Thyroid gland (tissue), 4 donors: Measurements from ENCODE around the gene NKAPD1. TPM values are rescaled to one million over a fixed set of nuclear protein-coding genes. Genes with fewer than 3 reads are reported as not detected.
"Not testable (repeated sequence)": the region's sequence is repeated elsewhere in the genome, so short reads cannot be mapped to it uniquely, and the experiment has no call there.

Source experiments
- DNase-seq, 2 donors: peaks; one replicate each; pipeline ENCODE4 v3.0.0-alpha.2; 2019
- H3K27ac ChIP-seq, 3 donors: fragments of 200-600 bp; sonication (generic); 1 replicate in 2 of 3; 2 replicates in 1 of 3; pipeline ENCODE4 v1.5.1; 2016 to 2019; ENCODE audit warnings: mild to moderate bottlenecking in 1 of 3, moderate library complexity in 1 of 3
- H3K27me3 ChIP-seq: fragments of 200-600 bp; sonication (generic); one replicate; pipeline ENCODE4 v1.5.1; 2019
- H3K36me3 ChIP-seq, 2 donors: fragments of 200-600 bp; sonication (generic); one replicate each; pipeline ENCODE4 v1.5.1; 2016 to 2019
- H3K4me1 ChIP-seq, 2 donors: fragments of 200-600 bp; sonication (generic); one replicate each; pipeline ENCODE4 v1.5.1; 2017 to 2019
- H3K4me3 ChIP-seq, 3 donors: fragments of 200-600 bp; sonication (generic); replicated peaks in 1 of 3; 1 replicate in 2 of 3; 2 replicates in 1 of 3; pipeline ENCODE4 v1.5.1; 2016; ENCODE audit warnings: mild to moderate bottlenecking in 1 of 3
- H3K9me3 ChIP-seq: fragments of 200-600 bp; sonication (generic); one replicate; pipeline ENCODE4 v1.5.1; 2017
- POLR2A ChIP-seq, 2 donors: fragments of 450-650 bp; IDR thresholded peaks; one replicate each; pipeline ENCODE4 v1.6.1; 2017; ENCODE audit warnings: antibody characterized with exemption in 2 of 2, mild to moderate bottlenecking in 2 of 2, moderate library complexity in 1 of 2
- WGBS, 2 donors: methylation state at CpG; one replicate each; pipeline ENCODE4 v1.1.5; 2017; 5-methylcytosine and 5-hydroxymethylcytosine counted together
- intact Hi-C: fragments of 100-400 bp; cut with DNase I; formaldehyde crosslinking; loops from one replicate; pipeline ENCODE4 v1.15.1; 2023
- total RNA-seq, 4 donors: library from RNA; depleted of rRNA; stranded (reverse); fragments of >200 nt; gene quantifications; one replicate each; pipeline ENCODE4 v1.2.3, GENCODE V29; 2016
- TF ChIP-seq, protein P1 (sequence below), 6 experiments: fragments of 200-600 bp in 3 of 6; fragments of 450-650 bp in 3 of 6; sonication (generic) in 3 of 6; IDR thresholded peaks; one replicate each; pipeline ENCODE4 v1.5.1; 2016 to 2019; ENCODE audit warnings: antibody characterized with exemption in 6 of 6, mild to moderate bottlenecking in 2 of 6, inconsistent platforms in 1 of 6, moderate library complexity in 1 of 6

The NKAPD1 gene
- total RNA-seq, 4 donors from 2014 or later = 13.2 to 20.8 (median 18.8) TPM

DNA sequence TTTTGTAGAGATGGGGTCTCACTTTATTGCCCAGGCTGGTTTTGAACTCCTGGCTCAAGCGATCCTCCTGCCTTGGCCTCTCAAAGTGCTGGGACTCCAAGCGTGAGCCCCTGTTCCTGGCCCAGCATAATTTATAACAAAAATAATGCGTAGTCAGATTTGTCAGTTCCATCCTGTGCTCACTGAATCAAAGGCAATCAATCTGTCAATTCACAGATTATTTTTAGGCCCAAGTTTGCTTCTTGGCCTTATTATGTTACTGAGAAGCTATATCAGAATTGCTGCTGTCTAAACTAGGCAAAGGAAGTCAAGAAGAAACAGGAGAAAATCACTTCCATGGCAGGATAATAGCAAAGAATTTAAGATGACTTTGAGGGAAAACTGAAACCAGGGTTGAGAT is 40.2 kb upstream of the NKAPD1 start:
- TF ChIP-seq, protein P1, sequence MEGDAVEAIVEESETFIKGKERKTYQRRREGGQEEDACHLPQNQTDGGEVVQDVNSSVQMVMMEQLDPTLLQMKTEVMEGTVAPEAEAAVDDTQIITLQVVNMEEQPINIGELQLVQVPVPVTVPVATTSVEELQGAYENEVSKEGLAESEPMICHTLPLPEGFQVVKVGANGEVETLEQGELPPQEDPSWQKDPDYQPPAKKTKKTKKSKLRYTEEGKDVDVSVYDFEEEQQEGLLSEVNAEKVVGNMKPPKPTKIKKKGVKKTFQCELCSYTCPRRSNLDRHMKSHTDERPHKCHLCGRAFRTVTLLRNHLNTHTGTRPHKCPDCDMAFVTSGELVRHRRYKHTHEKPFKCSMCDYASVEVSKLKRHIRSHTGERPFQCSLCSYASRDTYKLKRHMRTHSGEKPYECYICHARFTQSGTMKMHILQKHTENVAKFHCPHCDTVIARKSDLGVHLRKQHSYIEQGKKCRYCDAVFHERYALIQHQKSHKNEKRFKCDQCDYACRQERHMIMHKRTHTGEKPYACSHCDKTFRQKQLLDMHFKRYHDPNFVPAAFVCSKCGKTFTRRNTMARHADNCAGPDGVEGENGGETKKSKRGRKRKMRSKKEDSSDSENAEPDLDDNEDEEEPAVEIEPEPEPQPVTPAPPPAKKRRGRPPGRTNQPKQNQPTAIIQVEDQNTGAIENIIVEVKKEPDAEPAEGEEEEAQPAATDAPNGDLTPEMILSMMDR (IDR thresholded peaks at IDR 0.05) = no peak
- TF ChIP-seq POLR2A (IDR thresholded peaks at IDR 0.05) = no peak
- H3K4me1 ChIP-seq = no peaks in the 10 kb centered on the region
- intact Hi-C loops = no loop called here
- no peak overlapping the region for H3K4me3 ChIP-seq
- H3K27me3 ChIP-seq = no peaks in the 10 kb centered on the region
- WGBS, 2 donors = 94 to 96% methylated on average over 3 of the region's 3 CpGs
- no peak for DNase-seq
- no peaks in the 10 kb centered on the region for H3K9me3 ChIP-seq
- H3K36me3 ChIP-seq = peaks cover 44 to 63% of the 10 kb centered on the region in 2 donors
- no peak overlapping the region for H3K27ac ChIP-seq

DNA sequence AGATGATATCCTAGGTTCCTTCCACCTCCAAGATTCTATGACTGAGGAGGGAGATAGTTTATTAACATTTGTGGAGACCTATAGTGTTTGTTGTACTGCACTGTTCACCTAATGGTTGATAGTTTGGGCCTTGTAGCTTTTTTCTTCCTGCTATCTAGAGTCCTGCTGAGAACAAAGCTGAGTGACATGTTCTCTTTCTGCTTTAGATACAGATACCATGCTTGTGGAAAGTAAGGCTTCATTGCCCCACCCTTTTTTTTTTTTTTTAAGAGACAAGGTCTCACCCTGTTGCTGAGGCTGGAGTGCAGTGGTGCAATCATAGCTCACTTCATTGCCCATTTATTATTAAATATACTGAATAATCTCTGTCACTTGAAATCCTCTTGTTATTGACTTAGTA is 36.6 kb upstream of the NKAPD1 start:
- intact Hi-C loops = no loop called here
- Histone ChIP-seq H3K4me3 (no peak overlapping the region), H3K27me3 (no peaks in the 10 kb centered on the region), H3K27ac (no peak overlapping the region), H3K9me3 (no peaks in the 10 kb centered on the region), H3K4me1 (no peaks in the 10 kb centered on the region), H3K36me3 (peaks cover 31 to 58% of the 10 kb centered on the region in 2 donors)
- no peak for DNase-seq
- no peak for TF ChIP-seq POLR2A (IDR thresholded peaks at IDR 0.05)
- TF ChIP-seq, protein P1 (IDR thresholded peaks at IDR 0.05) = no peak

DNA sequence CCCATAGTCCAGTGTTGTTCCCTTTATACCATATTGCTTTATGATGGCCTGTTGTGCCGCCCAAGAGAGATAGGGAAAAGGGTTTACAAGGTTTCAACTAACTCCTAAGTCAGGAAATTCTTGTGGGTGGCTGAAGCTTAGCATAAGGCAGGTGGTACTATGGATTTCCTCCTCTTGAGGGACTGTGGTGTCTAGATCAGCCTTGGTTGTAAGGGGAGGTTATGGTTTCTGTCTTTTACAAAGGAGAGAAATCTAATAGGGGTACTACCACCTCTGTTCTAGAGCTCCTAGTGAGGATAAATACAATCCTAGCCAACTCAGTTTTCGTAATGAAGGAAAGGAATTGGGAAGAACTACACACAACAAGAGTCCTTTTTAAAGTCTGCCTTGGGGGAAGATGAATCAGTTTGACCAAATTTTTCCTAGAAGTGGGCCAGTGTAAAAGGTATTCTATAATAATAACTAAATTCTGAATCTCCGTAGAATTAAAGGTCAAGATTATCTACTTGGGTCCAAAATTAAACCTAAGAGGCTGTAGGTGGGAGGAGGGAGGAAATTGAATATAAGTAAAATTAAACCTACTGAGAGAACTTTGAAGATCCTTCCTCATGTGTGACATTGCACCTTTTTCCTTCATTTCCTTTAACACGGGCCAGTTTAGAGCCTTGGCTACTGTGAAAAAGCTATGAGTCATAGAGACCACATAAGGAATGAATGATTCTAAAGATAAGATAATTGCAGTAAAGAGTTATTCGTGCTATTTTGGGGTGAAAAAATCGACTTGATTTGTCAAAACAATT is 31.7 kb upstream of the NKAPD1 start:
- H3K4me1 ChIP-seq = no peaks in the 10 kb centered on the region
- peaks cover 27 to 46% of the 10 kb centered on the region in 2 donors for H3K36me3 ChIP-seq
- TF ChIP-seq, protein P1 (IDR thresholded peaks at IDR 0.05) = no peak
- no peak for TF ChIP-seq POLR2A (IDR thresholded peaks at IDR 0.05)
- H3K27ac ChIP-seq = no peak overlapping the region
- DNase-seq = no peak
- H3K27me3 ChIP-seq = no peaks in the 10 kb centered on the region
- H3K4me3 ChIP-seq = no peak overlapping the region
- intact Hi-C loops = no loop called here
- WGBS, 2 donors = 74 to 88% methylated on average over 6 of the region's 6 CpGs
- H3K9me3 ChIP-seq = no peaks in the 10 kb centered on the region

DNA sequence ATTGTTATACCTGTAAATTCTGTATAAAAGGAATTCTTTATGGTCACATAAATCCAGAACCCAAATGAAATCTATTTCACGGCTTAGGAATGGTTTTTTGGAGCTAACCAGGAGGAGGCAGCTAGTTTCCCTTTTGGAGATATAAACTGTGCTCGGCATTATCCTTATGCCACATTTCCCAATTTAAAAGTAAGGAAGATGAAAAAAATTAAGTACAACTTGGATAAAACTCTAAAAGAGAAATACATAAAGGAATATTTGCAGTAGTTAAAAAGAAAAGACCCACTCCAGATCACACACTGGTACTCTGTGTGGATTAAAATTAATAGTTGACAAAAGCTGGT is 31.2 kb upstream of the NKAPD1 start:
- no peak overlapping the region for H3K27ac ChIP-seq
- DNase-seq = no peak
- TF ChIP-seq POLR2A (IDR thresholded peaks at IDR 0.05) = no peak
- TF ChIP-seq, protein P1 (IDR thresholded peaks at IDR 0.05) = no peak
- H3K4me3 ChIP-seq = no peak overlapping the region
- no peaks in the 10 kb centered on the region for H3K4me1 ChIP-seq
- intact Hi-C loops = no loop called here
- WGBS, 2 donors = 97 to 98% methylated on average over 2 of the region's 2 CpGs
- H3K27me3 ChIP-seq = no peaks in the 10 kb centered on the region
- H3K9me3 ChIP-seq = no peaks in the 10 kb centered on the region
- peaks cover 21 to 42% of the 10 kb centered on the region in 2 donors for H3K36me3 ChIP-seq

DNA sequence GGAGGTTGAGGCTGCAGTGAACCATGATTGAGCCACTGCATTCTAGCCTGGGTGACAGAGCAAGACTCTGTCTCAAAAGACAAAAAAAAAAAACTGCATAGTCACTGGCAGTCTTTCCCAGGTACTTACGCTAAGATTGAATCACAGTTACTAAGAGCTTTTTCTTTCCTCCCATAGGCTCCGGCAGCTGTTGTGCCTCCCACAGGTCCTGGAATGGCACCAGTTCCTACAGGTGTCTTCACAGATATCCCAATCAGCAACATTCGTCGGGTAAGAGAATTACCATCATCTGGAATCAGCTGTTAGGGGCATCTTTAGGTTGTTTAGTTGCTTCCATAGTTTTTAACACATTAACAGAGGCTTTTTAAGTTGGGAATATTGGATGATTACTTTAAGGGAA is 29.1 kb upstream of the NKAPD1 start:
- DNase-seq = no peak
- H3K27ac ChIP-seq = no peak overlapping the region
- intact Hi-C loops = no loop called here
- no peaks in the 10 kb centered on the region for H3K27me3 ChIP-seq
- H3K36me3 ChIP-seq = peaks cover 17 to 25% of the 10 kb centered on the region in 2 donors
- no peaks in the 10 kb centered on the region for H3K9me3 ChIP-seq
- H3K4me1 ChIP-seq = no peaks in the 10 kb centered on the region
- WGBS, 2 donors = 97 to 99% methylated on average over 4 of the region's 4 CpGs
- TF ChIP-seq, protein P1 (IDR thresholded peaks at IDR 0.05) = no peak
- no peak for TF ChIP-seq POLR2A (IDR thresholded peaks at IDR 0.05)
- H3K4me3 ChIP-seq = no peak overlapping the region

DNA sequence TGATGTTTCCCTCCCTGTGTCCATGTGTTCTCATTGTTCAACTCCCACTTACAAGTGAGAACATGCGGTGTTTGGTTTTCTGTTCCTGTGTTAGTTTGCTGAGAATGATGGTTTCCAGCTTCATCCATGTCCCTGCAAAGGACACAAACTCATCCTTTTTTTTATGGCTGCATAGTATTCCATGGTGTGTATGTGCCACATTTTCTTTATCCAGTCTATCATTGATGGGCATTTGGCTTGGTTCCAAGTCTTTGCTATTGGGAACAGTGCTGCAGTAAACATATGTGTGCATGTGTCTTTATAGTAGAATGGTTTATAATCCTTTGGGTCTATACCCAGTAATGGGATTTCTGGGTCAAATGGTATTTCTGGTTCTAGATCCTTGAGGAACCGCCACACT is 27.5 kb upstream of the NKAPD1 start:
- H3K9me3 ChIP-seq, intact Hi-C loops, H3K27ac ChIP-seq, H3K27me3 ChIP-seq, H3K4me1 ChIP-seq, H3K4me3 ChIP-seq, DNase-seq: not testable (repeated sequence)
- peaks cover 26% of the 10 kb centered on the region in 2 donors for H3K36me3 ChIP-seq
- 98 to 100% methylated on average over 2 of the region's 2 CpGs for WGBS, 2 donors

DNA sequence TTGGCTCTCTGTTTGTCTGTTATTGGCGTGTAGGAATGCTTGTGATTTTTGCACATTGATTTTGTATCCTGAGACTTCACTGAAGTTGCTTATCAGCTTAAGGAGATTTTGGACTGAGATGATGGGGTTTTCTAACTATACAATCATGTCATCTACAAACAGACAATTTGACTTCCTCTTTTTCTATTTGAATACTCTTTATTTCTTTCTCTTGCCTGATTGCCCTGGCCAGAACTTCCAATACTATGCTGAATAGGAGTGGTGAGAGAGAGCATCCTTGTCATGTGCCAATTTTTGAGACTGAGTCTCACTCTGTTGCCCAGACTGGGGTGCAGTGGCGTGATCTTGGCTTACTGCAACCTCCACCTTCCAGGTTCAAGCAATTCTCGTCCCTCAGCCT is 25.8 kb upstream of the NKAPD1 start:
- H3K9me3 ChIP-seq, H3K27ac ChIP-seq, H3K4me1 ChIP-seq, H3K27me3 ChIP-seq, intact Hi-C loops, DNase-seq, H3K4me3 ChIP-seq: not testable (repeated sequence)
- peaks cover 38 to 40% of the 10 kb centered on the region in 2 donors for H3K36me3 ChIP-seq
- WGBS, 2 donors = 96 to 100% methylated on average over 3 of the region's 3 CpGs
